K562 (cell line): ENCODE measurements around the gene CSNK1G1. TPM values are rescaled to one million over a fixed set of nuclear protein-coding genes. Genes with fewer than 3 reads are reported as not detected.

Source experiments
- ATAC-seq: fragments of 200-7000 bp; cut with Tn5 transposase; 3 replicates; pipeline ENCODE4 v1.9.1; 2020; ENCODE audit warnings: moderate library complexity
- BruUV-seq: library from RNA; stranded (reverse); fragments of 400-500 nt; replicated peaks from 2 replicates; lab custom pipeline; 2021; lab: Mats Ljungman, UMichigan
- CTCF ChIA-PET: fragments of 300-600 bp; formaldehyde crosslinking; extraction: SDS; loops from one replicate; lab custom pipeline; 2021; ENCODE audit warnings: low intra/inter-chr PET ratio; lab: Yijun Ruan, JAX
- POLR2A ChIA-PET: fragments of 300-600, 350-650 bp; sonication (Branson Sonifier 250); formaldehyde crosslinking; extraction: SDS; loops from one replicate; lab custom pipeline; 2021; ENCODE audit warnings: antibody characterized with exemption, inconsistent platforms; lab: Yijun Ruan, JAX
- DNase-seq, 4 experiments: peaks; one replicate each; pipeline versions ENCODE4 v3.0.0 to v3.0.0-alpha.2; 2011 to 2018; ENCODE audit warnings: low spot score in 3 of 4, mixed read lengths in 3 of 4; ENCODE audit errors: extremely low read depth in 1 of 4
- FAIRE-seq: peaks from 2 replicates; lab custom pipeline; 2011; peaks lifted over from hg19 to GRCh38; lab: Jason Lieb, UNC
- H2AFZ ChIP-seq: 2 replicates; pipeline ENCODE4 v1.6.0; 2011; ENCODE audit warnings: low read depth, low read length, control low read depth, inconsistent platforms
- H3K27ac ChIP-seq: fragments of 200-600 bp; 3 replicates; pipeline ENCODE4 v1.8.0; 2011; ENCODE audit warnings: low read depth, mild to moderate bottlenecking, control low read depth, inconsistent platforms, low read length, moderate library complexity, mixed read lengths; ENCODE audit errors: extremely low read depth
- H3K27me3 ChIP-seq, 2 experiments: fragments of 300-600 bp in 1 of 2; 2 replicates in 1 of 2; 3 replicates in 1 of 2; pipeline versions ENCODE4 v1.6.0 to v1.8.0; 2011; ENCODE audit warnings: inconsistent platforms in 2 of 2, low read length in 2 of 2, mild to moderate bottlenecking in 1 of 2, mixed read lengths in 1 of 2, moderate library complexity in 1 of 2; ENCODE audit not compliant: control insufficient read depth in 2 of 2, insufficient read depth in 2 of 2
- H3K36me3 ChIP-seq: fragments of 300-600 bp; 3 replicates; pipeline ENCODE4 v1.8.0; 2011; ENCODE audit warnings: mild to moderate bottlenecking, low read length, inconsistent platforms; ENCODE audit not compliant: control insufficient read depth, insufficient read depth
- H3K4me1 ChIP-seq, 2 experiments: fragments of 200-600 bp in 1 of 2; replicated peaks in 1 of 2; 2 replicates in 1 of 2; 3 replicates in 1 of 2; pipeline versions ENCODE4 v1.5.1 to v1.8.0; 2011; ENCODE audit warnings: inconsistent platforms in 2 of 2, low read length in 2 of 2, mild to moderate bottlenecking in 1 of 2, mixed read lengths in 1 of 2, moderate library complexity in 1 of 2; ENCODE audit not compliant: control insufficient read depth in 2 of 2, insufficient read depth in 2 of 2
- H3K4me2 ChIP-seq: 2 replicates; pipeline ENCODE4 v1.6.1; 2011; ENCODE audit warnings: low read length, control low read depth, inconsistent platforms, mixed read lengths; ENCODE audit not compliant: insufficient read depth
- H3K4me3 ChIP-seq: fragments of 200-600 bp; sonication (generic), shearing (Covaris generic); 2 replicates; pipeline ENCODE4 v1.5.1; 2016; ENCODE audit warnings: control low read depth, inconsistent platforms
- H3K79me2 ChIP-seq: fragments of 200-600 bp; 3 replicates; pipeline ENCODE4 v1.8.0; 2011; ENCODE audit warnings: low read length, inconsistent platforms; ENCODE audit not compliant: control insufficient read depth, insufficient read depth
- H3K9ac ChIP-seq, 2 experiments: 2 replicates each; pipeline versions ENCODE4 v1.6.0 to v1.6.1; 2011; ENCODE audit warnings: low read depth in 2 of 2, low read length in 2 of 2, control low read depth in 1 of 2, inconsistent platforms in 1 of 2, mild to moderate bottlenecking in 1 of 2, mixed read lengths in 1 of 2; ENCODE audit not compliant: insufficient read depth in 1 of 2
- H3K9me1 ChIP-seq: one replicate; pipeline ENCODE4 v1.6.0; 2011; ENCODE audit warnings: inconsistent platforms, mild to moderate bottlenecking, low read length, moderate library complexity; ENCODE audit not compliant: control insufficient read depth, insufficient read depth
- H3K9me3 ChIP-seq: replicated peaks from 2 replicates; pipeline ENCODE4 v1.5.1; 2011; ENCODE audit warnings: low read depth, low read length, inconsistent platforms; ENCODE audit not compliant: control insufficient read depth, insufficient read depth
- H4K20me1 ChIP-seq: replicated peaks from 2 replicates; pipeline ENCODE4 v1.6.1; 2011; ENCODE audit warnings: low read length, inconsistent platforms, mixed read lengths; ENCODE audit not compliant: control insufficient read depth, insufficient read depth
- GABPB1 ChIP-seq: sonication (generic); formaldehyde crosslinking; IDR thresholded peaks from 2 replicates; pipeline ENCODE4 v1.8.0; 2022; ENCODE audit warnings: mild to moderate bottlenecking, missing genetic modification reagents
- MITF ChIP-seq: IDR thresholded peaks from 2 replicates; pipeline ENCODE4 v1.6.1; 2014; ENCODE audit warnings: antibody characterized with exemption
- MXI1 ChIP-seq: IDR thresholded peaks from 2 replicates; pipeline ENCODE4 v1.6.1; 2011; ENCODE audit warnings: low read depth, mild to moderate bottlenecking, improper control_type of control experiment, low read length
- ZC3H4 ChIP-seq: sonication (generic); formaldehyde crosslinking; IDR thresholded peaks from 2 replicates; pipeline ENCODE4 v1.9.0; 2021; ENCODE audit warnings: missing genetic modification reagents, borderline replicate concordance
- ZNF217 ChIP-seq: sonication (generic); formaldehyde crosslinking; IDR thresholded peaks from 2 replicates; pipeline ENCODE4 v1.8.0; 2022; ENCODE audit warnings: mild to moderate bottlenecking, missing genetic modification reagents
- ZNF511 ChIP-seq: sonication (generic); formaldehyde crosslinking; IDR thresholded peaks from 2 replicates; pipeline ENCODE4 v1.8.0; 2022; ENCODE audit warnings: mild to moderate bottlenecking, missing genetic modification reagents
- WGBS: fragments of 100-300 bp; shearing (Covaris generic); methylation state at CpG from one replicate; pipeline ENCODE4 v1.1.6; 2016; ENCODE audit warnings: low coverage, mixed read lengths; ENCODE audit not compliant: insufficient coverage; ENCODE audit errors: missing lambda C conversion rate; 5-methylcytosine and 5-hydroxymethylcytosine counted together
- in situ Hi-C: fragments of 300-500 bp; cut with MboI; formaldehyde crosslinking; loops from 4 replicates; pipeline ENCODE4 v1.15.0; 2018; ENCODE audit warnings: inconsistent platforms, mixed read lengths
- intact Hi-C: fragments of 100-400 bp; cut with micrococcal nuclease; formaldehyde crosslinking; loops from 2 replicates; pipeline ENCODE4 v1.14.2; 2022
- polyA plus RNA-seq, 8 experiments: library from polyadenylated mRNA; depleted of rRNA in 4 of 8; stranded (reverse) in 5 of 8; unstranded in 3 of 8; fragments of >200 nt; fragmentation: Nextera tagmentation in 2 of 8; fragmentation: Illumina TruSeq in 1 of 8; extraction: Ambion mirVana in 2 of 8; extraction: Trizol in 1 of 8; gene quantifications; 2 replicates each; pipeline versions ENCODE4 v1.2.1 to v1.2.3, GENCODE V29; 2011 to 2014; ENCODE audit warnings: inconsistent platforms in 1 of 8, missing spikeins in 1 of 8
- total RNA-seq, 7 experiments: library from RNA; depleted of rRNA in 6 of 7; stranded (reverse); fragments of >200 nt in 6 of 7; fragmentation: Illumina TruSeq in 2 of 7; extraction: Trizol in 2 of 7; gene quantifications; 2 replicates each; pipeline versions ENCODE4 v1.2.1 to v1.2.3, GENCODE V29; 2011 to 2021; ENCODE audit warnings: low replicate concordance in 1 of 7

CSNK1G1 gene
- total and polyA plus RNA-seq, 9 of the 15 experiments (the other 6 are each of a cell fraction or from before 2014, with no cell fraction given), result 4.5 to 18.5 (median 9.5) TPM

- FAIRE-seq (no peak), DNase-seq (no peak)
- 88% methylated on average over 4 of the region's 4 CpGs for WGBS
These were observed 14.0 kb downstream of the CSNK1G1 start for GRCh38 chr15:64341961-64342360.

More at GRCh38 chr15:64341961-64342360, 14.0 kb downstream of the CSNK1G1 start:
- H3K36me3 ChIP-seq, result peaks cover 14% of the 10 kb centered on the region; the same call in 2 of the 3 replicates
- no peaks in the 10 kb centered on the region for H4K20me1 ChIP-seq
- BruUV-seq, result no TSS peak
- in situ Hi-C loops, result no loop called here
- CTCF ChIA-PET, result no interaction called here
- TF ChIP-seq MXI1 (no peak), ZNF217 (no peak), MITF (no peak), ZNF511 (no peak), GABPB1 (CRISPR knock-in tag) (no peak), ZC3H4 (no peak)
- H3K27me3 ChIP-seq, result no peaks in the 10 kb centered on the region
- no peak overlapping the region for H3K27ac ChIP-seq
- intact Hi-C loops, result no loop called here
- H3K9ac ChIP-seq, result no peak overlapping the region
- H3K9me3 ChIP-seq, result no peaks in the 10 kb centered on the region
- ATAC-seq, result no peak
- no peaks in the 10 kb centered on the region; a peak in 1 of 5 replicates for H3K4me1 ChIP-seq
- no peak overlapping the region for H2AFZ ChIP-seq
- H3K4me3 ChIP-seq, result no peak overlapping the region
- no peak overlapping the region for H3K4me2 ChIP-seq
- no peaks in the 10 kb centered on the region for H3K9me1 ChIP-seq
- H3K79me2 ChIP-seq, result peaks cover 24% of the 10 kb centered on the region
- POLR2A ChIA-PET, result interaction anchor here (0.6 to 2.0 kb wide), 3 partner anchors 8 to 39 kb away, joined by 3 to 7 read pairs (median 3); partner anchors contain the start of gene CSNK1G1
